Measurements from ENCODE around the gene CACNA2D4.

CACNA2D4 gene

GRCh38 chr12:1800401-1801302 lies 117.8 kb downstream of the CACNA2D4 start:
- peak; percentile 68 for DNase-seq (ENCODE audit: low spot score)

DNA sequence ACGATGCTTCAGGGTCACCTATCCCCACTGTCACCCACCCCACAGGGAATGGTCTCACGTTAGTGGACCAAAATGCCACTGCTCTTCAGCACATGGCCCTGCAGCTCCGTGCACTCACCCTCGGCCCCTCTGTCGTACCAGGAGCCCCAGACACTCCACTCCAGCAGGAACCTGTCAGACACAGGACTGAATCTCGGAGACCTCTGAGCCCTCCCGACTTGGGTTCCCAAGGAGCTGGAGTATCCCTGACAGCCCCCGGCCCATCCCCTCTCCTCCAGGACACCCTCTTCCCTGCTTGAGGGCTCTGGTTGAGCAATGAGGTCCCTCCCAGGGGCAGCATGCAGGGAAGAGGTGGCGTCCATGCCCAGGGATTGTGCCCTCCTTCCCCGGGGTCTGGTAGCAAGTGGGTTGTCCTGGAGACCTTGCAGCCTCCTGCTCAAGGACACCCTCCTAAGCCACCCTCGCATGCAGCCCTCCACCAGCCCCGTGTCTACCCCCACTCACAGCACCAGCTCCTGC lies 118.5 kb downstream of the CACNA2D4 start:
- no peak for DNase-seq (ENCODE audit: low spot score)

DNA sequence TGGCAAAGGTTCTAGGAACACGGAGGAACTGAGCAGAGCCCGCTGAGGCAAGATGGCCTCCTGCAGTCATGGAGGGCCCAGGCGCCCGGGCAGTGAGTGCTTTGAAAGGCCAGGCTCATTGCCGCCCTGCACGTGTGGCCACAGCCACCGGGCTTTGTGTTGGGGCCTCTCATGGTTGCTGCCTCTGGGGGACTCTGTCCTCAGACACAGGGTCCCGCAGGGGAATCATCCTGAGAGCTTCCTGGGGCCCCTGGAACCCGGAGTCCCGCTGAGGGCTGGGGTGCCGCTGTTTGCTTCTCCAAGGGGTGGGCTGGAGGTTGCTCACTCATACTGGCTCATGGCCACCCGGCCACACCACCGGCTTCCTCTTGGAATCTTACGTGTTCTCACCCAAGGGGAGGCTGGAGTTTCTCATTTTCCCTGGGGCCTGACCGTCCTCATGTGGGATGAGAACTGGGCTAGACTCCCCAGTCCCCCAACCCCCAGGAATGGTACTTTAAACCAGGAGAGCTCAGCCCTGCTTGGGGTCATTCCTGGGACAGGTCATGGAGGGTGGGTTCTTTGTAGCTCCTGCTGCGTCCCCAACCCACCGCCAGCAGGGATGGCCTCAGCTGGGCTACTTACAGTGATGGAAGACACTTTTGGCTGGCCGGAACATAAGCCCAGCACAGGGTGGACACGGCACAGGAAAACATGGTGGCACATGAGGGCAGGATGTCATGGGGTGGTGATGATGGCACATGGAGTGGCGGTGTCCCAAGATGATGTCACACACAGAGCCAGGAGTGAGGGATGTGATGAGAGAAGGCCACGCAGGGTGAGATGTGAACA lies 119.2 kb downstream of the CACNA2D4 start:
- DNase-seq (ENCODE audit: low spot score), result no peak

GRCh38 chr12:1798641-1799020 lies 119.8 kb downstream of the CACNA2D4 start:
- DNase-seq (ENCODE audit: low spot score), result no peak

GRCh38 chr12:1797991-1798640 lies 120.3 kb downstream of the CACNA2D4 start:
- DNase-seq (ENCODE audit: low spot score), result no peak

- no peak for DNase-seq (ENCODE audit: low spot score)
Observed at GRCh38 chr12:1797011-1797901, 121.2 kb downstream of the CACNA2D4 start.

DNA sequence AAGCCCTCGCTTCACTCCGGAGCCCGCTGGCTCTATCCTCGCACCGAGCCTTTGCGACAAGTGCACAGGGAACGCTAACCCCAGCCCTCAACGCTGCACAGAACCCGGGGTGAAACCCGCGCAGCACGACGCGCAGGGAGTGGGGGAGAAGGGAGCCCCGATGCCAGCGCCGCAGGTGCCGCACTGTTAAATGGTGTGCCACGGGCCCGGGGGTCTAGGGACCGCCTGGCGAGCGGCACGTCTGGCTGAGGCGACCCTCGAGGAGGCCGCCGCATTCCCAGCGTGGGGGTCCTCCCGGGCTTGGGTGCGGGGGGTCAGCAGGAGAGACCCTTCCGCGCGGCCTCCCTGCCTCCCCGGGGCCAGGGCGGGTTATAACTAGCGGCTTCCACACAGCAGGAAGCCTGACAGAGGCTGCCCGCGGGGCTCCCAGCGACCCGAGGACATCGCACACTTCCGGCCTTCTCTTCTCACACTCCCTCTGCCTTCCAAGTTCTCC lies 121.9 kb downstream of the CACNA2D4 start:
- DNase-seq (ENCODE audit: low spot score), result no peak

DNA sequence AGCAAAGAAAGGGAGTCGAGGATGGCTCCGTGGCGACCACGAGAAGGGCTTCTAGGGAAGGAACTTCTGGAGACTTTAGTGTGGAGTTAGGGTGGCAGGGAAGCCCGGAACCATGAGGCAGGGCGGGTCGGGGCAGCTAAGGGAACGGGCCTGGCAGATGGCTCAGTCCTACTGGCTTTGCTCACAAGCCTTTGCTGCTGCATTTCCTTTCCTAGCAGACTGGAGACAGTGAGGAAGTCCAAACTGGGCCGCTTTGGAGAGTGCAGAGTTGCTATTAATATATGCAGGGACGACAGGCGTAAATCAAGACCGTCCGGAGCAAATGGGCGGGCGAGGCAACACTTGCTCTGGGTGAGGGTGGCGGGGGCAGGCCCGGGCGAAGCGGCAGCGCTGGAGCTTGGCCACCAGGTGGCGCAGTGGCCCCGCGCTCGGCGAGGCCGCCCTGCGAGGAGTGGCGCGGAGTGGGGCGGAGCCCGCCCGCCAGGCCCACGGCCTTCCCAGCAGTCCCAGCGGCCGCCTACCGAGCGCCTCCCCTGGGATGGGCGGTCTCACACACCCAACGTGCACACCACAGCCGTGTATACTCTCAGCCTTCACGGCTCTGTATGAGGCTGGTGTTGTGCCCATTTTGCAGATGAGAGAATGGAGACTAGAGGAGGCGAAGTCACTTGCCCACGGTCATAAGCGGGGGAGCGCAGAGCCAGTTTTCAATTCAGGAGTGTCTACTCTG lies 122.5 kb downstream of the CACNA2D4 start:
- DNase-seq (ENCODE audit: low spot score), result peak; percentile 85

- no peak for DNase-seq (ENCODE audit: low spot score)
Observed at GRCh38 chr12:1795221-1795784, 123.1 kb downstream of the CACNA2D4 start.

GRCh38 chr12:1794440-1795090 lies 123.9 kb downstream of the CACNA2D4 start:
- DNase-seq (ENCODE audit: low spot score), result no peak

DNA sequence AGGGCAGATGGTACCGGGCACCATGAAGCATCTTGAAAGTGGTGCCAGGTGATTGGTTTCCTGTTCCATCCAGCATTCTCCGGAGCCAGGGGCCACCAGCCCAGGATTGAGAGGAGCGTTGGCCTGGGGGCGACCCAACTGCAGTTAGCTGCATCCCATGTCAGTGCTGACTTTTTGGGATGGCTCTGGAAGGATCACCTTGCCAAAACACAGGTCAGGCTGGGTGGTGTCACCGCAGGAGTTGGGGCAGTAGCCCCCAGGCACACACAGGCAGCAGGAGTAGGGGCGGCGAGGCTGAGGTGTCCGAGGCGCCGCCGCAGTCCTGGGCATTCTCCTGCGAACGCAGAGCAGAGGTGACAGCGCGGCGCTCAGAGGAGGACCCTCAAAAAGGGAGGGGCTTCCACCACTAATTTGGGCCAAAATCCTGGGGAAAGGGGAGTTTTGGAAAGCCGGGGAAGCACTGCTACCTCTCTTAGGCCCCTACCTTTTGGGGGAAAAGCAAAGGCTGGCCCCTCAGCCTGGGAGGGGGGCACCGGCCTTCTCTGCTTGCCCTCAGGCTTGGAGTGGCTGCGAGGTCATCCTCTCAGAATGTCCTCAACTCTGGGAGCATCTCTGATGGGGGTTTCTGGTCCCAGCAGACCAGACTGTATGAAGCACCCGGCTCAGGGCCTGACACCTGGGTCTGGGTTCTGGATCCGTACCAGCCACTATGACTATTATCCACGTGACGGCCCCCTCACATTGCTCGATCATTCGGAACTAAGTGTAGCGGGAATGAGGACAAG lies 124.8 kb downstream of the CACNA2D4 start:
- no peak for DNase-seq (ENCODE audit: low spot score)

GRCh38 chr12:1792406-1792805 lies 126.0 kb downstream of the CACNA2D4 start:
- no peak for DNase-seq (ENCODE audit: low spot score)

GRCh38 chr12:1791104-1791841 lies 127.2 kb downstream of the CACNA2D4 start:
- peak; percentile 92 for DNase-seq (ENCODE audit: low spot score)

DNA sequence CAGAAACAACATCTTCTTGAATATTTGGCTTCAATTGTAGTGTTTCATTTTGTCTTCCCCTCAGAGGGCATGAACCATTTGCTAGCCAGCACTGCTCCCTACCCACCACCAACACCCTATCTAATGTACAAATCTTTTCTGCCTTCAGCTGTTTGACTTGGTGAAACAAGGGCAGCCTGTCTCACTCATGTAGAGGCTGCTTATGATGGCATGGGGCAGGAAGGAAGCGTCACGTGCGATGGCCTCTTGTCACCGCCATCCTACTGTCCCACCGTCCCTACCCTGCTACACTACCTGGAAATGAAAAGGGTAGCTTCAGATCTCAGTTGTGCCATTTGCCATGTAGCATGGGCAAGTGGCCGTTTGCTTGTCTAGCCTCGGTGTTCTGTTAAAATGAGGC lies 128.0 kb downstream of the CACNA2D4 start:
- no peak for DNase-seq (ENCODE audit: low spot score)

DNA sequence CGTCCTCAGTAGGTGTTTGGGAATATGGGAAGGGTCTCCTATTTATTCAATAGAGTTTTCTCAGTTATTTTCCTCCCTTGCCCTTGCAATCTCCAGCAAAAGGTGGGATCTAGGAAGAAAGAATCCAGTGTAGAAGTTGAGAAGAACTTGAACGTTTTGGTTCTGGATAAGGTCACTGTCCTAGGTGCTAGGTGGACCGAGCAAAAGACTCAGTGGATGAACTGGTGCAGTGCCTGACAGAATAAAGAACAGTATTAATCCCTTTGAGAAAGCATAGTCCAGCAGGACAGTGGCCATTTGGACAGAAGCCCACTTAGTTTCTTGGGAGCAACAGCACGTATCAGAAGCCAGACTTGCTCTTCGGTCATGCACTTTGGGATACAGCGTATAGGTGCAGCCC lies 130.7 kb downstream of the CACNA2D4 start:
- no peak for DNase-seq (ENCODE audit: low spot score)

GRCh38 chr12:1782215-1782614 lies 136.2 kb downstream of the CACNA2D4 start:
- DNase-seq (ENCODE audit: low spot score), result no peak

DNA sequence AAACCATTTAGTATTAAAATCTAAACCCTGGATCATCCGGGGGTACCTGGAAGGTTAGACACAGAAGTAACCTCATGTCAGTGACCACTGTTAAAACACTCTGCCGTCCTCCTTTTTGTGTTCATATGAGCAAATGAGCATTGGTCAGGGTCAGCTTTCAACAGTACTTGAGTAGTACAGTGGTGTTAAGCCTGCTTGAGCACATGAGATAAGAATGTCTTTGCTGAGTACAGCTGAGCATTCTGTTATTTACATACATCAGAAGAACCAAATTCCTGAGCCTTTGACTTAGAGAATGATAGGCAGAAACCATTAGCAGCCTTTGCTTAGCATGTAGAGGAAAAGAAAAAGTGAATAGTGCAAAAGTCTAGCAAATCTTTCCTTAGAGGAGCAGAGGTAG lies 136.7 kb downstream of the CACNA2D4 start:
- no peak for DNase-seq (ENCODE audit: low spot score)

- peak; percentile 94 for DNase-seq (ENCODE audit: low spot score)
Observed at GRCh38 chr12:1779783-1780182, 138.7 kb downstream of the CACNA2D4 start.

Data from pons (tissue), 1 donor.